Right atrium auricular region (tissue), 2 donors: ENCODE results near the gene TAF10. TPM values are rescaled to one million over a fixed set of nuclear protein-coding genes. Genes with fewer than 3 reads are reported as not detected.

Source experiments
- DNase-seq: peaks from one replicate; pipeline ENCODE4 v3.0.0-alpha.2; 2019; ENCODE audit warnings: low spot score
- H3K27ac ChIP-seq, 2 donors: fragments of 200-600 bp; sonication (generic); 1 replicate in 1 of 2; 2 replicates in 1 of 2; pipeline ENCODE4 v1.5.1; 2016 to 2019
- H3K27me3 ChIP-seq, 2 donors: fragments of 200-600 bp; sonication (generic); one replicate each; pipeline versions ENCODE4 v1.5.1 to v1.6.0; 2017 to 2019
- H3K36me3 ChIP-seq: fragments of 200-600 bp; sonication (generic); one replicate; pipeline ENCODE4 v1.5.1; 2016
- H3K4me1 ChIP-seq, 2 donors: fragments of 200-600 bp; sonication (generic); one replicate each; pipeline versions ENCODE4 v1.5.1 to v1.6.0; 2017 to 2019
- H3K4me3 ChIP-seq, 2 donors: fragments of 200-600 bp; sonication (generic); 1 replicate in 1 of 2; 2 replicates in 1 of 2; pipeline ENCODE4 v1.5.1; 2017 to 2019; ENCODE audit warnings: mild to moderate bottlenecking in 1 of 2, moderate library complexity in 1 of 2
- H3K9me3 ChIP-seq, 2 donors: fragments of 200-600 bp; sonication (generic); one replicate each; pipeline ENCODE4 v1.5.1; 2019
- total RNA-seq, 2 donors: library from RNA; depleted of rRNA; stranded (reverse); fragments of >200 nt; gene quantifications; one replicate each; pipeline ENCODE4 v1.1.0, GENCODE V29; 2016
- TF ChIP-seq, protein P1 (sequence below), 2 donors: fragments of 200-600 bp; sonication (generic); IDR thresholded peaks; one replicate each; pipeline ENCODE4 v1.5.1; 2019; ENCODE audit warnings: antibody characterized with exemption in 2 of 2

Gene TAF10
- total RNA-seq, 2 donors from 2014 or later, result 26.6 to 54.0 TPM

DNA sequence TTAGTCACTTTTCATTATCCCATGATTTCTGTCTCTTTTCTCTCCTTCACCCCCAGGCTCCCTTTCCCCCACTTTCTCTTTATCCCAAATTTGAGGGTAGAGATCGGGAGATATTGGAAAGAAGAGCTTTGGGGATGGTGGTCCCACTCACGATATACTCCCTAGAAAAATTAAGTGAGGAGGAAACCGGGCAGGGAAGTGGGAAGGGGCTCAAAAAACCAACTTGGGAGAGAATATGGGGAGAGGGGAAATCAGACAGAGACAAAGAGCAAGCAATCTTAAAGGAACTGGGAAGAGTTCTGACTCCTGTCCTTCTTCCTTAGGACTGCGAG lies 44.5 kb upstream of the TAF10 start:
- no peak for DNase-seq
- Histone ChIP-seq H3K27ac (peak overlapping the region; percentile 72 to 79), H3K36me3 (no peaks in the 10 kb centered on the region), H3K4me3 (peak overlapping the region in 1 of 2 donors; percentile 55), H3K4me1 (peaks cover 0 to 20% of the 10 kb centered on the region in 2 donors), H3K9me3 (no peaks in the 10 kb centered on the region), H3K27me3 (no peaks in the 10 kb centered on the region)
- TF ChIP-seq, protein P1, sequence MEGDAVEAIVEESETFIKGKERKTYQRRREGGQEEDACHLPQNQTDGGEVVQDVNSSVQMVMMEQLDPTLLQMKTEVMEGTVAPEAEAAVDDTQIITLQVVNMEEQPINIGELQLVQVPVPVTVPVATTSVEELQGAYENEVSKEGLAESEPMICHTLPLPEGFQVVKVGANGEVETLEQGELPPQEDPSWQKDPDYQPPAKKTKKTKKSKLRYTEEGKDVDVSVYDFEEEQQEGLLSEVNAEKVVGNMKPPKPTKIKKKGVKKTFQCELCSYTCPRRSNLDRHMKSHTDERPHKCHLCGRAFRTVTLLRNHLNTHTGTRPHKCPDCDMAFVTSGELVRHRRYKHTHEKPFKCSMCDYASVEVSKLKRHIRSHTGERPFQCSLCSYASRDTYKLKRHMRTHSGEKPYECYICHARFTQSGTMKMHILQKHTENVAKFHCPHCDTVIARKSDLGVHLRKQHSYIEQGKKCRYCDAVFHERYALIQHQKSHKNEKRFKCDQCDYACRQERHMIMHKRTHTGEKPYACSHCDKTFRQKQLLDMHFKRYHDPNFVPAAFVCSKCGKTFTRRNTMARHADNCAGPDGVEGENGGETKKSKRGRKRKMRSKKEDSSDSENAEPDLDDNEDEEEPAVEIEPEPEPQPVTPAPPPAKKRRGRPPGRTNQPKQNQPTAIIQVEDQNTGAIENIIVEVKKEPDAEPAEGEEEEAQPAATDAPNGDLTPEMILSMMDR (IDR thresholded peaks at IDR 0.05), result no peak

DNA sequence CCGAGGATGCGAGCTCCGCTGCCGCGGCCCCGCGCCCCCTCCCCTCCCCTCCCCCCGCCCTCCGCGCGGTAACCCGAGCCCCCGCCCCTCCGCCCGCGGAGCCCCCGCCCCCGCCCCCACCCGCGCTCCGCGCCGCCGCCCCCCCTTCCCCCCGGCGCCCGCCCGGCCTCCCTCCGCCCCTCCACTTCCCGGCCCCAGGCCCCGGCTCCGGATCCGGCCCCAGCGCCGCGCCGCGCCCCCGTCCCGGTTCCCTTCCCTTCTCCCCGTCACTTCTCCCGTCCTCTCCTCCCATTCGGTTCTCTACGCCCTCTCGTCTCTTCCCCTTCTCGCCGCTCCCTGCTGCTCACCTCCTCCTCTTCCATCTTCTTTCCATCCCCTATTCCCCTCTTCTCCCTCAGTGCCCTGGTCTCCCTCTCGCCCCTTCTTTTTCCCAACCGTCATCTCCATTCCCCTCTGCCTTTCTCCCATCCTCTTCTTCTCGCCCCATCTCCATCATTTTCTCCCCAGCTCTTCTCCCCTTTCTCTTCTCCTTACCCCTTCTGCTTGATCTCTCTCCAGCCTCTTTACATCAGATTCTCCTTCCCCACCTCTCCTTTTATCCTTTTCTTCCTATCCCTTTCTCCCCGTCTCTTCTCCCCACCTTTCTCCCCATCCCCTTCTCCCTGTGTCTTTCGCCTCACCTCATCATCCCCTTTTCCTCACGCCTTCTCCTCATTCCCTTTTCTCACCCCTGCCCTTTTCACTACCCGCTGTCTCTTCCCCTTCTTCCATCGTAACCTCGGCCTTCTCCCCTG lies 44.0 kb upstream of the TAF10 start, which contains the start of gene DCHS1:
Gene DCHS1, minus strand, starts transcription at position 20 of the 794 bp plus-strand sequence. CDS start 14,196 bp downstream, outside the sequence.
- H3K36me3 ChIP-seq, result no peaks in the 10 kb centered on the region
- H3K27me3 ChIP-seq, result no peaks in the 10 kb centered on the region
- H3K4me1 ChIP-seq, result peaks cover 0 to 20% of the 10 kb centered on the region in 2 donors
- H3K27ac ChIP-seq, result peak within 1 kb of the TSS; percentile 72 to 79
- H3K4me3 ChIP-seq, result peak within 1 kb of the TSS; percentile 45 to 55
- H3K9me3 ChIP-seq, result no peaks in the 10 kb centered on the region
- TF ChIP-seq, protein P1 (IDR thresholded peaks at IDR 0.05), result no peak
- DNase-seq, result no peak

DNA sequence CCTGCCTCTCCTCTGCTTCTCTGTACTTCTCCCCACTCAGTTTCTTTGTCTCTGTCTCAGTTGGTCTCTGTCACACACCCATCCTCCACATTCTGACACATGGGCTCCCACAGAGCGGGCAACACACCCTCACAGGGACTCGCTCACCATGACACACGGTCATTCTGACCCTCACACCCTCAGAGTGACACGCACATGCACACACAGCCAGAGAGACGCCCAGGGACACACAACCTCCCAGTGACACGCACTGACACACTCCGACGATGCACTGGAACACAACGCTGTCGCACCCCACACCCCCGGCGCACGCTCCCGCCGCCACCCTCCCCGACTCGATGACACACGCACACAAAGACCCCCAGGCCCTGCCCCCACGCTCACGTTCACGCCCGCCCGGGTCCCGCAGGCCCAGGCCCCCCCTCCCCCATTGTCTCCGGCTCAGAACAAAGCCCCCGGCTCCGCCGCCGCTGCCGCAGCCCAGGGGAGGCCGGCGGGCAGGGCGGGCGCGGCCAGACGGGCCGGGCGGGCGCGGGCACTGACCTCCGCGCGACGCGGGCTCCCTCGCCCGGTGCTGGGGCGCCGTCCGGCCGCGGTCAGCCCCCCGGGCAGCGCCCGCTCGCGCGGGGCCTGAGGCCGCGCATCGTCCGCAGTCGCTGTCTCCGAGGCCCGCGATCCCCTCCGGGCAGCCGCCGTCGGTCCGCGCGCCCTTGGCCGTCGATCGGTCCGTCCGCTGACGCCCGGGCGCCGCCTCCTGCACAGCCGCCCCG lies 43.2 kb upstream of the TAF10 start:
- no peaks in the 10 kb centered on the region for H3K36me3 ChIP-seq
- H3K27me3 ChIP-seq, result no peaks in the 10 kb centered on the region
- TF ChIP-seq, protein P1 (IDR thresholded peaks at IDR 0.05), result no peak
- H3K27ac ChIP-seq, result peak overlapping the region; percentile 72 to 79
- H3K4me3 ChIP-seq, result peak overlapping the region; percentile 45 to 55
- peak; percentile 78 for DNase-seq
- peaks cover 0 to 20% of the 10 kb centered on the region in 2 donors for H3K4me1 ChIP-seq
- H3K9me3 ChIP-seq, result no peaks in the 10 kb centered on the region

DNA sequence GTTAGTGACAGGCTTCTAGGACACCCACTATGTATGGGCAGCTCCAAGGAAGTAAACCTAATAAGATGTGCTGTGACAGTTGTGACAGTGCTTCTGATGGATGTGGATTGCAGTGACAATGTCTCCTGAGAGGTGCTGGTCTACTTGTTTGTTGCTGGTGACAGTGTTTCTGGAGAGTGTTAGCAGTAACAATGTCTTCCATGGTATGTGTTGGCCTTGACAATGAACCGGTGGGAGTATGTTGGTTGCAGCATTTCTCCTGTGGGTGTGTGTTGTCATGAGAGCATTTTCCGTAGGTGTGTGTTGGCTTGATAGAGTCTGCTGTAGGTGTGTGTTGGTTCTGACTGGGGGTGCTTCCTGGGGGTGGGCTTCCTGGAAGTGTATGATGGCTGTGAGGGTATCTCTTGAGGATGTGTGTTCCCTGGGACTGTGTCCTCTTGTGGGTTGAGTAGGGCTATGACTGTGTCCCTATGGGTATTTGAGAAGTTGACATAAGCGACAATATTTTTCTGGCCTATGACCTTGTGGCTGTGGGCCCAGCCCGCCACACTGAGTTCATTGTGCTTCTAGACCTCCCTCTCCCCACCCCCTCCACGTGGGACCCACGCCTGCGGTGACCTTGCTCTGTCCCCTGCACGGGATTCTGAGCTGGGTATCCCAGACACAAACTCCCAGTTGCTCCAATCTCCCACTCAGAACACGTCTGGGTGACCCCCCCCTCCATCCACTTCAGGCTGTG lies 42.4 kb upstream of the TAF10 start:
- H3K4me3 ChIP-seq, result peak overlapping the region in 1 of 2 donors; percentile 55
- H3K9me3 ChIP-seq, result no peaks in the 10 kb centered on the region
- no peaks in the 10 kb centered on the region for H3K27me3 ChIP-seq
- no peak for DNase-seq
- TF ChIP-seq, protein P1 (IDR thresholded peaks at IDR 0.05), result no peak
- peak overlapping the region; percentile 72 to 79 for H3K27ac ChIP-seq
- H3K36me3 ChIP-seq, result no peaks in the 10 kb centered on the region
- H3K4me1 ChIP-seq, result peaks cover 0 to 20% of the 10 kb centered on the region in 2 donors

DNA sequence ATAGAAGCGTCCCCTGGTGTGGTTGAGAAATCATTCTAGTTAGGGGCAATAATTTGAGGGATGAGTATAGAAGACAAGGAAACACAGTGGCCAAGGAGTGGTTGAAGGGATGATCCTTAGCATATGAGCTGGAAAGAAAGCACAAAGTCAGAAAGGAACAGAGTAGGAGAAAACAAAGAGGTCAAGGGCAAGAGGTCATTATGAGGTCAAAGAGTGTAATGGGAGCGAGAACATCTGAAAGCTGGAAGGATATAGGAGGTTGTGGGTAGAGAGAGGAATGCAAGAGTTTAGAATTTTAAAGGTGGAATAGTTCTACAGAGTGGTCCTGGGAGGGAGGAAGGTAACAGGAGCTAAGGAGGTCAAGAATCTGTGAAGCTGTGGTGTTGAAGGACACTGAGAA lies 41.6 kb upstream of the TAF10 start:
- TF ChIP-seq, protein P1 (IDR thresholded peaks at IDR 0.05), result no peak
- no peaks in the 10 kb centered on the region for H3K9me3 ChIP-seq
- no peak for DNase-seq
- H3K4me3 ChIP-seq, result no peak overlapping the region
- no peaks in the 10 kb centered on the region for H3K36me3 ChIP-seq
- peaks cover 0 to 22% of the 10 kb centered on the region in 2 donors for H3K4me1 ChIP-seq
- H3K27ac ChIP-seq, result no peak overlapping the region
- no peaks in the 10 kb centered on the region for H3K27me3 ChIP-seq
